HepG2 (cell line): Measurements from ENCODE around the gene SCFD1. TPM values are rescaled to one million over a fixed set of nuclear protein-coding genes. Genes with fewer than 3 reads are reported as not detected.
A peak's percentile ranks its signal among the peaks of the same experiment; 100 is the strongest.

Experiments
- BRCA1 ChIP-seq: sonication (generic); formaldehyde crosslinking; IDR thresholded peaks from 2 replicates; pipeline ENCODE4 v1.4.0; 2020; ENCODE audit warnings: missing genetic modification reagents
- CEBPZ ChIP-seq: IDR thresholded peaks from 2 replicates; pipeline ENCODE4 v1.6.1; 2012; ENCODE audit warnings: low read length, improper control_type of control experiment
- FOXA1 ChIP-seq, 2 experiments: fragments of 450-650 bp in 1 of 2; sonication (generic) in 1 of 2; formaldehyde crosslinking in 1 of 2; IDR thresholded peaks; 2 replicates each; pipeline versions ENCODE4 v1.4.0 to v1.6.1; 2016 to 2020; ENCODE audit warnings: missing genetic modification reagents in 1 of 2
- KDM2A ChIP-seq: sonication (generic); formaldehyde crosslinking; IDR thresholded peaks from 2 replicates; pipeline ENCODE4 v1.4.0; 2020; ENCODE audit warnings: low read depth, missing genetic modification reagents, borderline replicate concordance
- MLLT10 ChIP-seq: sonication (generic); formaldehyde crosslinking; IDR thresholded peaks from 2 replicates; pipeline ENCODE4 v1.4.0; 2020; ENCODE audit warnings: missing genetic modification reagents
- MYPOP ChIP-seq: sonication (generic); formaldehyde crosslinking; IDR thresholded peaks from 2 replicates; pipeline ENCODE4 v1.8.1; 2023; ENCODE audit warnings: mild to moderate bottlenecking, moderate library complexity, missing genetic modification reagents
- NCOA1 ChIP-seq: sonication (generic); formaldehyde crosslinking; IDR thresholded peaks from 2 replicates; pipeline ENCODE4 v1.9.0; 2021; ENCODE audit warnings: missing genetic modification reagents
- PHF5A ChIP-seq: IDR thresholded peaks from one replicate; pipeline ENCODE4 v1.6.1; 2018; ENCODE audit warnings: low read depth, missing genetic modification reagents; ENCODE audit not compliant: unreplicated experiment
- SKI ChIP-seq: fragments of 450-650 bp; IDR thresholded peaks from one replicate; pipeline ENCODE4 v1.6.1; 2018; ENCODE audit warnings: mild to moderate bottlenecking; ENCODE audit not compliant: partially characterized antibody
- SNRNP70 ChIP-seq: fragments of 200-400 bp; formaldehyde crosslinking; IDR thresholded peaks from 2 replicates; pipeline ENCODE4 v1.6.1; 2017; ENCODE audit warnings: mild to moderate bottlenecking, low read depth, low read length, moderate library complexity
- TCF7L2 ChIP-seq: IDR thresholded peaks from 2 replicates; pipeline ENCODE4 v1.6.1; 2011; ENCODE audit warnings: mild to moderate bottlenecking, low read depth, low read length, moderate library complexity
- ZFP82 ChIP-seq: sonication (generic); formaldehyde crosslinking; IDR thresholded peaks from 2 replicates; pipeline ENCODE4 v1.5.1; 2020; ENCODE audit warnings: mild to moderate bottlenecking, missing genetic modification reagents, borderline replicate concordance
- ZNF709 ChIP-seq: sonication (generic); formaldehyde crosslinking; IDR thresholded peaks from 2 replicates; pipeline ENCODE4 v1.5.0; 2020; ENCODE audit warnings: mild to moderate bottlenecking, missing genetic modification reagents
- ZSCAN9 ChIP-seq: IDR thresholded peaks from 2 replicates; pipeline ENCODE4 v1.6.1; 2016; ENCODE audit warnings: borderline replicate concordance
- polyA plus RNA-seq, 8 experiments: library from polyadenylated mRNA; depleted of rRNA in 3 of 8; stranded (reverse) in 7 of 8; unstranded in 1 of 8; fragments of >200 nt; fragmentation: Illumina TruSeq in 4 of 8; extraction: Trizol in 4 of 8; gene quantifications; 2 replicates each; pipeline versions ENCODE4 v1.2.1 to v1.2.3, GENCODE V29; 2011 to 2016; ENCODE audit warnings: low read depth in 4 of 8, missing spikeins in 1 of 8, mixed read lengths in 1 of 8; ENCODE audit not compliant: insufficient read depth in 1 of 8
- total RNA-seq, 5 experiments: library from RNA; depleted of rRNA; stranded (reverse); fragments of >200 nt; fragmentation: Illumina TruSeq; extraction: Trizol; gene quantifications; 2 replicates each; pipeline ENCODE4 v1.2.3, GENCODE V29; 2016; ENCODE audit warnings: low read depth in 1 of 5
- TF ChIP-seq, protein P1 (sequence below): sonication (generic); formaldehyde crosslinking; IDR thresholded peaks from 2 replicates; pipeline ENCODE4 v1.5.0; 2020; ENCODE audit warnings: mild to moderate bottlenecking, missing genetic modification reagents
- TF ChIP-seq, protein P2 (sequence below): sonication (generic); formaldehyde crosslinking; IDR thresholded peaks from 2 replicates; pipeline ENCODE4 v1.5.0; 2020; ENCODE audit warnings: mild to moderate bottlenecking, missing genetic modification reagents

The SCFD1 gene
- total and polyA plus RNA-seq, 2 of the 13 experiments (the other 11 are each of a cell fraction or from before 2014, with no cell fraction given) = 235 to 256 TPM

- TF ChIP-seq, protein P1, sequence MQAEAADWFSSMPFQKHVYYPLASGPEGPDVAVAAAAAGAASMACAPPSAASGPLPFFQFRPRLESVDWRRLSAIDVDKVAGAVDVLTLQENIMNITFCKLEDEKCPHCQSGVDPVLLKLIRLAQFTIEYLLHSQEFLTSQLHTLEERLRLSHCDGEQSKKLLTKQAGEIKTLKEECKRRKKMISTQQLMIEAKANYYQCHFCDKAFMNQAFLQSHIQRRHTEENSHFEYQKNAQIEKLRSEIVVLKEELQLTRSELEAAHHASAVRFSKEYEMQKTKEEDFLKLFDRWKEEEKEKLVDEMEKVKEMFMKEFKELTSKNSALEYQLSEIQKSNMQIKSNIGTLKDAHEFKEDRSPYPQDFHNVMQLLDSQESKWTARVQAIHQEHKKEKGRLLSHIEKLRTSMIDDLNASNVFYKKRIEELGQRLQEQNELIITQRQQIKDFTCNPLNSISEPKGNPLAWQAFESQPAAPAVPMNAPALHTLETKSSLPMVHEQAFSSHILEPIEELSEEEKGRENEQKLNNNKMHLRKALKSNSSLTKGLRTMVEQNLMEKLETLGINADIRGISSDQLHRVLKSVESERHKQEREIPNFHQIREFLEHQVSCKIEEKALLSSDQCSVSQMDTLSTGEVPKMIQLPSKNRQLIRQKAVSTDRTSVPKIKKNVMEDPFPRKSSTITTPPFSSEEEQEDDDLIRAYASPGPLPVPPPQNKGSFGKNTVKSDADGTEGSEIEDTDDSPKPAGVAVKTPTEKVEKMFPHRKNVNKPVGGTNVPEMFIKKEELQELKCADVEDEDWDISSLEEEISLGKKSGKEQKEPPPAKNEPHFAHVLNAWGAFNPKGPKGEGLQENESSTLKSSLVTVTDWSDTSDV (CRISPR knock-in tag) = peak; percentile 99; the same call in 1 of the 2 replicates
- TF ChIP-seq CEBPZ (0 out of 2 replicates have a peak, but pooled peaks have one; percentile 10), SKI (peak; percentile 63), ZFP82 (CRISPR knock-in tag) (peak; percentile 28), PHF5A (CRISPR knock-in tag) (peak; percentile 95), NCOA1 (CRISPR knock-in tag) (peak; percentile 77), TCF7L2 (no peak), ZNF709 (CRISPR knock-in tag) (peak; percentile 96), ZSCAN9 (CRISPR knock-in tag) (peak; percentile 99), SNRNP70 (no peak), MYPOP (CRISPR knock-in tag) (peak; percentile 98), FOXA1 (IDR thresholded peaks at IDR 0.05) (no peak), FOXA1 (CRISPR knock-in tag; IDR thresholded peaks at IDR 0.05) (peak; percentile 67), KDM2A (CRISPR knock-in tag) (peak; percentile 100), BRCA1 (peak; percentile 97; the same call in 1 of the 2 replicates), MLLT10 (peak; percentile 89; the same call in 1 of the 2 replicates)
- TF ChIP-seq, protein P2, sequence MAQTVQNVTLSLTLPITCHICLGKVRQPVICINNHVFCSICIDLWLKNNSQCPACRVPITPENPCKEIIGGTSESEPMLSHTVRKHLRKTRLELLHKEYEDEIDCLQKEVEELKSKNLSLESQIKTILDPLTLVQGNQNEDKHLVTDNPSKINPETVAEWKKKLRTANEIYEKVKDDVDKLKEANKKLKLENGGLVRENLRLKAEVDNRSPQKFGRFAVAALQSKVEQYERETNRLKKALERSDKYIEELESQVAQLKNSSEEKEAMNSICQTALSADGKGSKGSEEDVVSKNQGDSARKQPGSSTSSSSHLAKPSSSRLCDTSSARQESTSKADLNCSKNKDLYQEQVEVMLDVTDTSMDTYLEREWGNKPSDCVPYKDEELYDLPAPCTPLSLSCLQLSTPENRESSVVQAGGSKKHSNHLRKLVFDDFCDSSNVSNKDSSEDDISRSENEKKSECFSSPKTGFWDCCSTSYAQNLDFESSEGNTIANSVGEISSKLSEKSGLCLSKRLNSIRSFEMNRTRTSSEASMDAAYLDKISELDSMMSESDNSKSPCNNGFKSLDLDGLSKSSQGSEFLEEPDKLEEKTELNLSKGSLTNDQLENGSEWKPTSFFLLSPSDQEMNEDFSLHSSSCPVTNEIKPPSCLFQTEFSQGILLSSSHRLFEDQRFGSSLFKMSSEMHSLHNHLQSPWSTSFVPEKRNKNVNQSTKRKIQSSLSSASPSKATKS = 0 out of 2 replicates have a peak, but pooled peaks have one; percentile 35
Measured at GRCh38 chr14:30621940-30622830, at the start of gene SCFD1 (continued).
